ENCODE results near the gene PI4KB. TPM values are rescaled to one million over a fixed set of nuclear protein-coding genes. Genes with fewer than 3 reads are reported as not detected.

The PI4KB gene
- total and polyA plus RNA-seq, 10 donors = 25.6 to 85.4 (median 66.3) TPM

- WGBS, 5 donors = 37 to 53% (median 40%) methylated on average over 10 of the region's 10 CpGs
- peaks cover 11 to 69% (median 44%) of the 10 kb centered on the region in 6 donors for H3K4me1 ChIP-seq
- no peaks in the 10 kb centered on the region for H3K27me3 ChIP-seq (replicated peaks in 1 of 7)
- no peaks in the 10 kb centered on the region for H3K9me3 ChIP-seq
- H3K4me3 ChIP-seq = peak overlapping the region; percentile 77 to 98 (median 83)
- peaks cover 0 to 21% (median 0%) of the 10 kb centered on the region in 6 donors for H3K36me3 ChIP-seq
- no peak for DNase-seq
- H3K27ac ChIP-seq = peak overlapping the region in 7 of 8 donors; percentile 92 to 96 (median 92)
- TF ChIP-seq POLR2A (IDR thresholded peaks at IDR 0.05) (no peak), POLR2AphosphoS5 (IDR thresholded peaks at IDR 0.05) (no peak), CTCF (IDR thresholded peaks at IDR 0.05 in 8 of 11, conservative IDR thresholded peaks at IDR 0.05 in 3 of 11) (no peak)
- intact Hi-C loops (cut with DNase I; ENCODE audit: low total_unique reads) = no loop called here
These were observed 71.8 kb downstream of the PI4KB start for GRCh38 chr1:151255381-151255780.

DNA sequence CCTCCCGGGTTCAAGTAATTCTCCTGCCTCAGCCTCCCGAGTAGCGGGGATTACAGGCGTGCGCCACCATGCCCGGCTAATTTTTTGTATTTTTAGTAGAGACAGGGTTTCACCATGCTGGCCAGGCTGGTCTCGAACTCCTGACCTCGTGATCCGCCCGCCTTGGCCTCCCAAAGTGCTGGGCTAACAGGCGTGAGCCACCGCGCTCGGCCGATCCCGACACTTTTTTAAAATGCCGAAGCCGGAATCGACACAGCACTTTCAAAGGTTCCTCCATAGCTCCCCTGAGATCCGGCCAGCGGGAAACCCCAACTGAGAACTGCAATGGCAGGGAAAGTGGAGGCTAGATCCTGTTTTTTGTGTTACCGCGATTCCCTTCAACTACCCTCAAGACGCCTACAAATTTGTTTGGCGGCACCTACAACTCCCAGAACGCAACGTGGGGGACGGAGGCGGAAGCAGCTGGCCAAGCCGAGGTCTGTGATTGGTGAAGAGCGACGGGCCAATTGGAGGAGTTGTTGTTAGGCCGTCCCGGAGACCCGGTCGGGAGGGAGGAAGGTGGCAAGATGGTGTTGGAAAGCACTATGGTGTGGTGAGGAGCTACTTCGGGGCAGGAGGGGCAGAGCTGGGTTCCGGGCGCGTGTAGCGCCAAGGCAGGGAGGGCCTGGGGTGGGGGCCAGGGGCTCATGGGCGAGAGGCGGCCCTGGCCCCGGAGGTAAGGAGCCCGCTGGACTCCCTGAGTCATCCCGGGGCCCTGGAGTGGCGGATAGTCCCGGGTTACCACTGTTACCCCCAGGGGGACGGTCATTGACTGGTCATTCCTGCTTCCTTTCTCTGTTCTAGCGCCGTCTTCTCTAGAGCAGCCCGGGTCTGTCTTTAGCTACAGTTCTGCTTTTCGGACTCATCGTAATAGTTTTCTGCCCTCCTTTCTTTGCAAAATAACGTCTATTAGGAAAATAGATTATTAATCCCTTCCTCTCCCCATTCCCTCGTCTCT is 72.7 kb downstream of the PI4KB start, which contains the start of gene PSMD4:
TSS of gene PSMD4 (plus strand) at position 518 of the 997 bp plus-strand sequence. CDS start at position 567, 49 bp downstream.
- Histone ChIP-seq H3K4me3 (peak within 1 kb of the TSS; percentile 77 to 98 (median 83)), H3K27ac (peak within 1 kb of the TSS; percentile 89 to 96 (median 92)), H3K36me3 (peaks cover 0 to 21% (median 5%) of the 10 kb centered on the region in 6 donors), H3K4me1 (peaks cover 11 to 60% (median 41%) of the 10 kb centered on the region in 6 donors), H3K27me3 (replicated peaks in 1 of 7) (no peaks in the 10 kb centered on the region), H3K9me3 (no peaks in the 10 kb centered on the region)
- intact Hi-C loops (cut with DNase I; ENCODE audit: low total_unique reads) = loop anchor here (5.0 kb wide), 1 partner anchor 57 kb away; the partner anchor contains the start of gene PIP5K1A
- DNase-seq = peak; percentile 95
- TF ChIP-seq POLR2A (IDR thresholded peaks at IDR 0.05) (peak in 2 of 3 donors; percentile 17 to 71), CTCF (IDR thresholded peaks at IDR 0.05 in 8 of 11, conservative IDR thresholded peaks at IDR 0.05 in 3 of 11) (peak in 1 of 11 experiments; percentile 5), POLR2AphosphoS5 (IDR thresholded peaks at IDR 0.05) (peak; percentile 91 to 98 (median 95))
- WGBS, 5 donors = 8 to 16% (median 11%) methylated on average over 54 to 56 of the region's 56 CpGs

DNA sequence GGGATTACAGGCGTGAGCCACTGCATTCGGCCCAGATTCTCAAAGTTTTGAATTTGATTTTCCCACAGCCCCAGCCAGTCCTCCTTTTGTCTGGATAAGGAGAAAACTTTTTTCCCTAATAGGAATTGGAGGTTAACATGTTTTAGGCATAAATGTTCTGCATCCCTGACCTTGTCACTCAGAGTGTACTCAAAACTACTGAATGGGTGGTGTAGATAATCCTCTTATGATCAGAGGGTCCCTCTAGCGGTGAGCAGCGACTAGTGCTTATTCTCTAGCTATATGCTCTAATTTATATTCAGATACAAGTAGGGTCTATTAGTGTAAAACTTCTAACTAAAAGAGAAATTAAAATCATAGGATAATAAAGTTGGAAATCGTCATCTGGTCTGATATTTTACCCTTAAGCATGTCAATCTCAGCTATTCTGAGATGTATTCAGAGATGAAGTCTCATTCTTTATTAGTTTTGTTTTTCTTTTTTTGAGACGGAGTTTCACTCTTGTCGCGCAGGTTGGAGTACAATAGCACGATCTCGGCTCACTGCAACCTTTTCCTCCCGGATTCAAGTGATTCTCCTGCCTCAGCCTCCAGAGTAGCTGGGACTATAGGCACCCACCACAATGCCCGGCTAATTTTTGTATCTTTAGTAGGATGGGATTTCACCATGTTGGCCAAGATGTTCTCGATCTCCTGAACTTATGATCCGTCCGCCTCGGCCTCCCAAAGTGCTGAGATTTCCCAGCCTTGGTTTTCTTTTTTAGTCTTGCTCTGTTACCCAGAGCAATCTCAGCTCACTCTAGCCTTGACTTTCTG is 75.4 kb downstream of the PI4KB start:
- DNase-seq = peak; percentile 80
- intact Hi-C loops (cut with DNase I; ENCODE audit: low total_unique reads) = loop anchor here (5.0 kb wide), 1 partner anchor 55 kb away; the partner anchor contains the start of gene PIP5K1A
- H3K9me3 ChIP-seq = no peaks in the 10 kb centered on the region
- H3K27ac ChIP-seq = no peak overlapping the region
- no peaks in the 10 kb centered on the region for H3K27me3 ChIP-seq (replicated peaks in 1 of 7)
- TF ChIP-seq POLR2A (IDR thresholded peaks at IDR 0.05) (no peak), CTCF (IDR thresholded peaks at IDR 0.05 in 8 of 11, conservative IDR thresholded peaks at IDR 0.05 in 3 of 11) (peak; percentile 63 to 85 (median 78)), POLR2AphosphoS5 (IDR thresholded peaks at IDR 0.05) (no peak)
- H3K4me1 ChIP-seq = peaks cover 11 to 34% (median 25%) of the 10 kb centered on the region in 6 donors
- no peak overlapping the region for H3K4me3 ChIP-seq
- 65 to 72% (median 66%) methylated on average over 16 of the region's 16 CpGs for WGBS, 5 donors
- peaks cover 6 to 40% (median 31%) of the 10 kb centered on the region in 6 donors for H3K36me3 ChIP-seq

Measured in spleen (tissue), 11 donors.